Loucy (cell line): ENCODE results near the gene CLDN5.

Experiments
- H2AFZ ChIP-seq: fragments of 200-600 bp; sonication (generic); 2 replicates; pipeline ENCODE4 v1.6.0; 2016; ENCODE audit warnings: antibody characterized with exemption, mild to moderate bottlenecking, low read length, moderate library complexity
- H3F3A ChIP-seq: fragments of 200-600 bp; 2 replicates; pipeline ENCODE4 v1.6.0; 2016; ENCODE audit warnings: antibody characterized with exemption, low read depth, mild to moderate bottlenecking
- H3K27me3 ChIP-seq: fragments of 200-600 bp; sonication (generic); 2 replicates; pipeline ENCODE4 v1.6.1; 2014; ENCODE audit warnings: low read length, mild to moderate bottlenecking; ENCODE audit not compliant: insufficient read depth, poor library complexity, severe bottlenecking
- H3K36me3 ChIP-seq: fragments of 200-600 bp; sonication (generic); 2 replicates; pipeline ENCODE4 v1.6.1; 2016; ENCODE audit warnings: low read length; ENCODE audit not compliant: insufficient read depth
- H3K4me1 ChIP-seq: fragments of 200-600 bp; sonication (generic); 2 replicates; pipeline ENCODE4 v1.5.1; 2014; ENCODE audit warnings: low read length, mild to moderate bottlenecking; ENCODE audit not compliant: insufficient read depth, poor library complexity, severe bottlenecking
- H3K4me2 ChIP-seq: fragments of 200-600 bp; sonication (generic); 2 replicates; pipeline ENCODE4 v1.6.0; 2014; ENCODE audit warnings: antibody characterized with exemption, low read length, low read depth, mild to moderate bottlenecking; ENCODE audit not compliant: poor library complexity, severe bottlenecking
- H3K4me3 ChIP-seq: fragments of 200-600 bp; sonication (generic); 2 replicates; pipeline ENCODE4 v1.5.1; 2014; ENCODE audit warnings: low read length, mild to moderate bottlenecking, mixed read lengths; ENCODE audit not compliant: poor library complexity, severe bottlenecking
- H3K79me2 ChIP-seq: fragments of 200-600 bp; sonication (generic); 2 replicates; pipeline ENCODE4 v1.6.1; 2014; ENCODE audit warnings: low read length; ENCODE audit not compliant: insufficient read depth
- H3K9ac ChIP-seq: fragments of 200-600 bp; sonication (generic); 2 replicates; pipeline ENCODE4 v1.6.0; 2014; ENCODE audit warnings: mild to moderate bottlenecking, low read depth, low read length, moderate library complexity; ENCODE audit not compliant: poor library complexity, severe bottlenecking
- H3K9me2 ChIP-seq: fragments of 200-600 bp; sonication (generic); replicated peaks from 2 replicates; pipeline ENCODE4 v1.6.1; 2016; ENCODE audit warnings: low read depth, low read length, mixed read lengths
- H3K9me3 ChIP-seq: fragments of 200-600 bp; sonication (generic); 2 replicates; pipeline ENCODE4 v1.6.1; 2014; ENCODE audit warnings: mild to moderate bottlenecking, antibody characterized with exemption, low read length, low read depth; ENCODE audit not compliant: insufficient read depth
- H4K20me1 ChIP-seq: fragments of 200-600 bp; sonication (generic); 2 replicates; pipeline ENCODE4 v1.6.0; 2014; ENCODE audit warnings: antibody characterized with exemption, low read length, mild to moderate bottlenecking; ENCODE audit not compliant: insufficient read depth, poor library complexity, severe bottlenecking
- CTCF ChIP-seq: fragments of 200-600 bp; sonication (generic); conservative IDR thresholded peaks from 2 replicates; pipeline ENCODE4 v1.5.1; 2014; ENCODE audit warnings: mild to moderate bottlenecking, antibody characterized with exemption, low read length
- EZH2phosphoT487 ChIP-seq: fragments of 200-600 bp; IDR thresholded peaks from 2 replicates; pipeline ENCODE4 v1.6.1; 2018; ENCODE audit warnings: antibody characterized with exemption, mild to moderate bottlenecking, moderate library complexity, borderline replicate concordance

Gene CLDN5

GRCh38 chr22:19495562-19496323 lies 28.5 kb downstream of the CLDN5 start:
- H3K36me3 ChIP-seq: peaks cover 75% of the 10 kb centered on the region; the same call in 1 of the 2 replicates
- no peaks in the 10 kb centered on the region for H3K9me3 ChIP-seq
- TF ChIP-seq CTCF (peak; percentile 63), EZH2phosphoT487 (no peak)
- H3K4me3 ChIP-seq: no peak overlapping the region
- no peaks in the 10 kb centered on the region for H3K4me1 ChIP-seq
- no peak overlapping the region for H2AFZ ChIP-seq
- peaks cover 17% of the 10 kb centered on the region; the same call in 1 of the 2 replicates for H3K79me2 ChIP-seq
- no peaks in the 10 kb centered on the region for H3K27me3 ChIP-seq
- no peaks in the 10 kb centered on the region for H3K9me2 ChIP-seq
- H3K9ac ChIP-seq: no peak overlapping the region
- H4K20me1 ChIP-seq: no peaks in the 10 kb centered on the region
- no peak overlapping the region for H3K4me2 ChIP-seq
- no peaks in the 10 kb centered on the region for H3F3A ChIP-seq

- Histone ChIP-seq H4K20me1 (no peaks in the 10 kb centered on the region), H3K4me1 (no peaks in the 10 kb centered on the region), H3K4me3 (no peak overlapping the region), H3K36me3 (peaks cover 67% of the 10 kb centered on the region; the same call in 1 of the 2 replicates), H3K79me2 (peaks cover 20% of the 10 kb centered on the region; the same call in 1 of the 2 replicates), H3K9me3 (no peaks in the 10 kb centered on the region), H3F3A (no peaks in the 10 kb centered on the region), H3K27me3 (no peaks in the 10 kb centered on the region), H3K9me2 (no peaks in the 10 kb centered on the region), H3K9ac (no peak overlapping the region), H3K4me2 (no peak overlapping the region), H2AFZ (no peak overlapping the region)
- TF ChIP-seq CTCF (no peak), EZH2phosphoT487 (no peak)
Observed at GRCh38 chr22:19494676-19495173, 29.5 kb downstream of the CLDN5 start.

- no peaks in the 10 kb centered on the region for H3F3A ChIP-seq
- H3K79me2 ChIP-seq: peaks cover 22% of the 10 kb centered on the region; the same call in 1 of the 2 replicates
- H3K4me3 ChIP-seq: no peak overlapping the region
- H3K36me3 ChIP-seq: peaks cover 60% of the 10 kb centered on the region; the same call in 1 of the 2 replicates
- no peak overlapping the region for H2AFZ ChIP-seq
- no peaks in the 10 kb centered on the region for H3K9me2 ChIP-seq
- TF ChIP-seq CTCF (no peak), EZH2phosphoT487 (no peak)
- no peaks in the 10 kb centered on the region for H3K9me3 ChIP-seq
- H3K4me2 ChIP-seq: no peak overlapping the region
- no peaks in the 10 kb centered on the region for H3K4me1 ChIP-seq
- no peak overlapping the region for H3K9ac ChIP-seq
- no peaks in the 10 kb centered on the region for H3K27me3 ChIP-seq
- H4K20me1 ChIP-seq: no peaks in the 10 kb centered on the region
Observed at GRCh38 chr22:19494001-19494560, 30.1 kb downstream of the CLDN5 start.
